Right ventricle myocardium superior (tissue), 1 donor: ENCODE results near the gene PICK1. TPM values are rescaled to one million over a fixed set of nuclear protein-coding genes. Genes with fewer than 3 reads are reported as not detected.
"Not testable (repeated sequence)": the region's sequence is repeated elsewhere in the genome, so short reads cannot be mapped to it uniquely, and the experiment has no call there.

Experiments used
- ATAC-seq: fragments of 200-7000 bp; cut with Tn5 transposase; one replicate; pipeline ENCODE4 v1.9.1; 2020; ENCODE audit warnings: mild to moderate bottlenecking; ENCODE audit not compliant: poor library complexity
- DNase-seq: peaks from one replicate; pipeline ENCODE4 v3.0.0-alpha.2; 2020
- intact Hi-C: fragments of 100-400 bp; cut with DNase I; formaldehyde crosslinking; loops from one replicate; pipeline ENCODE4 v1.11.2; 2022
- total RNA-seq: library from RNA; stranded (reverse); fragmentation: NEBNext Ultra II Directional; extraction: Animal tissue kit (Norgen Biotek cat#: 25700); gene quantifications from one replicate; pipeline ENCODE4 v1.2.1, GENCODE V29; 2021
- donor health status: DM: no; HTN: yes; CAD: no; lungs with severe emphysema.

The PICK1 gene
- total RNA-seq, 1 donor from 2014 or later: 20.4 TPM

- intact Hi-C loops: no loop called here
- peak; percentile 31 for DNase-seq
- no peak for ATAC-seq
Observed at GRCh38 chr22:38071421-38072321, 14.5 kb downstream of the PICK1 start.

GRCh38 chr22:38072322-38073149 is 15.3 kb downstream of the PICK1 start:
- ATAC-seq (no peak), DNase-seq (peak; percentile 29)
- intact Hi-C loops: no loop called here

GRCh38 chr22:38073150-38074130 is 16.2 kb downstream of the PICK1 start:
- ATAC-seq: no peak
- intact Hi-C loops: no loop called here
- DNase-seq: peak; percentile 20

- DNase-seq (peak; percentile 52), ATAC-seq (no peak)
- intact Hi-C loops: no loop called here
Observed at GRCh38 chr22:38074181-38075104, 17.2 kb downstream of the PICK1 start.

- peak; percentile 30 for DNase-seq
- intact Hi-C loops: no loop called here
- no peak for ATAC-seq
Observed at GRCh38 chr22:38075105-38075825, 18.1 kb downstream of the PICK1 start.

GRCh38 chr22:38075961-38076360 is 18.8 kb downstream of the PICK1 start:
- DNase-seq: peak; percentile 17
- intact Hi-C loops: no loop called here

GRCh38 chr22:38077096-38077495 is 19.9 kb downstream of the PICK1 start:
- peak; percentile 30 for DNase-seq
- no peak for ATAC-seq
- intact Hi-C loops: no loop called here

More at GRCh38 chr22:38075961-38076360, 18.8 kb downstream of the PICK1 start:
- no peak for ATAC-seq

GRCh38 chr22:38077595-38077994 is 20.4 kb downstream of the PICK1 start:
- ATAC-seq: no peak
- DNase-seq: peak; percentile 33
- intact Hi-C loops: no loop called here

GRCh38 chr22:38078046-38078840 is 21.0 kb downstream of the PICK1 start:
- intact Hi-C loops: no loop called here
- peak; percentile 37 for DNase-seq
- no peak for ATAC-seq

- ATAC-seq, DNase-seq, intact Hi-C loops: not testable (repeated sequence)
Observed at GRCh38 chr22:38079208-38079607, 22.0 kb downstream of the PICK1 start.

GRCh38 chr22:38079804-38080203 is 22.6 kb downstream of the PICK1 start:
- intact Hi-C loops: no loop called here
- ATAC-seq: no peak

GRCh38 chr22:38080474-38080849 is 23.3 kb downstream of the PICK1 start:
- intact Hi-C loops: no loop called here
- DNase-seq (no peak), ATAC-seq (no peak)

More at GRCh38 chr22:38079804-38080203, 22.6 kb downstream of the PICK1 start:
- no peak for DNase-seq

GRCh38 chr22:38080850-38081635 is 23.8 kb downstream of the PICK1 start:
- intact Hi-C loops: no loop called here
- peak; percentile 70 for ATAC-seq
- DNase-seq: peak; percentile 62

GRCh38 chr22:38081636-38081940 is 24.4 kb downstream of the PICK1 start:
- no peak for ATAC-seq
- no peak for DNase-seq
- intact Hi-C loops: no loop called here
